NCI-H1105 treated with DMSO at 0.1 percent for 48 hours (cell line): ENCODE results near the gene TENM3.

Experiments
- DNase-seq: peaks from one replicate; lab custom pipeline; 2025; lab: John Stamatoyannopoulos, UW

TENM3 gene

GRCh38 chr4:182564724-182565369 is 321.6 kb downstream of the TENM3 start:
- DNase-seq, result no peak

- no peak for DNase-seq
Measured at GRCh38 chr4:182567119-182567518, 323.9 kb downstream of the TENM3 start.

GRCh38 chr4:182569561-182569960 is 326.4 kb downstream of the TENM3 start:
- no peak for DNase-seq

- DNase-seq, result no peak
Measured at GRCh38 chr4:182574706-182575105, 331.5 kb downstream of the TENM3 start.

DNA sequence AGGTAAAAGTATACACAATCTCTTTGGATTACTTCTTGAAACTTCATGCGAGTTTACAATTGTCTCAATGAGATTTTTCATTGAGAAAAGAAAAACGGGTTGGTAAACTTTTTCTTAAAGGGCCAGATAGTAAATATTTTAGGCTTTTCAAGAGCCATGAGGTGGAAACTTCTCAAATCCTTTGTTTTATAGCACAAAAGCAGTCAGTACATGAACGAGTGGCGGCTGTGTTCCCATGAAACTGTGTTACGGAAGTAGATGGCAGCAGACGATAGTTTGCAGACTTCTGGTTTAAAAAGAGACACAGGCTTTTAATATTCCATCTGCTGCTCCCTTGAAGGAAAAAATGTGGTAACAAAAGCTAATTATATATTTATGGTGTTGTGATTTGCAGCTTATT is 332.0 kb downstream of the TENM3 start:
- no peak for DNase-seq

- DNase-seq, result no peak
Measured at GRCh38 chr4:182576601-182577289, 333.5 kb downstream of the TENM3 start.

GRCh38 chr4:182577411-182577810 is 334.2 kb downstream of the TENM3 start:
- no peak for DNase-seq

GRCh38 chr4:182578402-182578801 is 335.2 kb downstream of the TENM3 start:
- no peak for DNase-seq

DNA sequence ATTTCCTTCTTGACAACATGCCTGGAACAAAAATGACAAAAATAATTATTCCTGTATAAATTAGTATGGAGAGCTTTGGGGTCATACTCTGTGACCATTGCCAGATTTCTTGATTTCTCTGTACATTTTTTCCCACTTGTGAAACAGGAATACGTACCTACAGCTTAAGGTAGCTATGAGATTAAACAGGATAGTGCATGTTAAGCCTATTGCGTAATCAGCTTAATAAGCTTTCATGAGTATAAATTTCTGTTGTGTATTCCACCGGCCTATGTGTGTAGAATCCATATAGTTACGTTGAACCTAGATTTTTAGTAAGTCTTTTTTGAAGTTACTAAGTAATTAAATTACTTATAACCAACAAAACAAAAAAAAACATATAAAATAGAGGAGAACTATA is 339.0 kb downstream of the TENM3 start:
- DNase-seq, result no peak

- no peak for DNase-seq
Measured at GRCh38 chr4:182583703-182584415, 340.7 kb downstream of the TENM3 start.

DNA sequence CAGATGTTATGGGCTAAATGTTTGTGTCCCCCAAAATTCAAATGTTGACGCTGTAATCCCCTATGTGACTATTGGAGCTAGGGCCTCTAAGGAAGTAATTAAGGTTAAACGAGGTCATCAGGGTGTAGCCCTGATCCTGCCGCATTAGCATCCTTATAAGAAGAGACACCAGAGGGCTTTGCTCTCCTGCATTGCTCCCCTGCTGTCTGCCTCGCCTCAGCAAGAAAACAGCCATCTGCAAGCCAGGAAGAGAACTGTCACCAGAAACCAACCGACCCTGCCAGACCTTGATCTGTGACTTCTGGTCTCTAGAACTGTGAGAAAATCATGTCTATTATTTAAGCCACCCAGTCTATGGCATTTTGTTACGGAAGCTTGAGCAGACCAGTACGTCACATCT is 342.1 kb downstream of the TENM3 start:
- no peak for DNase-seq

DNA sequence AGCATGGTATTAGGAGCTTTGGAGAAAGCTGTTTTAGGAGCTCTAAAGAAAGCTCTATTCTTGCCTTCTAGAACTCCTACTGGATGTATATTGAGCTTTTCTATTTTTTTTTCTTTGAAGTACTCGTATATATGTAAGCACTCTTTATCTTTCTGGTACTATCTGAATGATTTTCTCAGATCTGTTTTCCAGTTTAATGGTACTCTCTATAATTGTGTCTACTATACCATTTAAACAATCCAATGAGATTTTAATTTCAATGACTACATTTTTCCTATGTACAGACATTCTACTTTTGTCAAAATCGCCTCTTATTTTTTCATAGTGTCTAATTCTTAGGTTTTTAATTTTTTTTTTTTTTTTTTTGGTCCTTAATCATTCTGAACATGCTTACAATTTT is 345.9 kb downstream of the TENM3 start:
- DNase-seq, result no peak

DNA sequence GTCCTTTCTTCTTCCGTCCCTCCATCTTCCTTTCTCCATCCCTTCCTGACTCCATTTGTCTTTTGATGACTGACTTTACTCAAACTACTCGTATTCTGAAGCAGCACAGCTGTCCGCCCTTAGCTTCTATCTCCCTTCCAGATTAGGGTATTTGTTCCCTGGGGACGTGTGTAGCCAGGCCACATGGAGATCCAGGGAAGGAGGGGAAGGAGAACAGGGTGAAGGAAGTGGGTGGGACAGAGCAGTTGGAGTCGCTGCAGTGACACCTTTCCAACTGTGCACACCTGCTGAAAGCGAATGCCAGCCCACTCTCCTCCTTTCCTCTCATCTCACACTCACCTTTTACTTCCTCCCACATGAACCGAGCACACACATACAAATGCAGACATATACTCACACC is 350.2 kb downstream of the TENM3 start:
- DNase-seq, result no peak

DNA sequence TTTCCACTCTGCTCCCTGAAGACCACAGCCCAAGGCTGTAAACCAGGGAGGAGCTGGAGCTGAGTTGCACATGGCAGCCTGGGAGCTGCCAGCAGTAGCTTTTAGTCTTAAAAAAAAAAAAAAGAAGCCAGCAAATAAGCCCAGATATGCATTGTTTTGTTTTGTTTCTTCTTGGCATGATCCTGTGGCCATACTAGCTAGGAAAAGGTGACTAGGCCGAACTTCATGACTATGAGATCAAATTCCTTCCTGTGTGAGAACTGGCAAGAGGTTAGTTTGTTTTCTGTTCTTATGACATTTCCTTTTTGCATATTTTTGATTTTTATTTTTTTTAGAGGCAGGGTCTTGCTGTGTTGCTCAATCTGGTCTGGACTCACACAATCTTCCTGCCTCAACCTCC is 350.7 kb downstream of the TENM3 start:
- no peak for DNase-seq

GRCh38 chr4:182600093-182600492 is 356.9 kb downstream of the TENM3 start:
- peak; percentile 21 for DNase-seq

- no peak for DNase-seq
Measured at GRCh38 chr4:182600856-182601255, 357.7 kb downstream of the TENM3 start.

GRCh38 chr4:182604161-182604622 is 361.0 kb downstream of the TENM3 start:
- DNase-seq, result peak; percentile 56

GRCh38 chr4:182604953-182605352 is 361.8 kb downstream of the TENM3 start:
- DNase-seq, result no peak

GRCh38 chr4:182608525-182608924 is 365.3 kb downstream of the TENM3 start:
- DNase-seq, result no peak

DNA sequence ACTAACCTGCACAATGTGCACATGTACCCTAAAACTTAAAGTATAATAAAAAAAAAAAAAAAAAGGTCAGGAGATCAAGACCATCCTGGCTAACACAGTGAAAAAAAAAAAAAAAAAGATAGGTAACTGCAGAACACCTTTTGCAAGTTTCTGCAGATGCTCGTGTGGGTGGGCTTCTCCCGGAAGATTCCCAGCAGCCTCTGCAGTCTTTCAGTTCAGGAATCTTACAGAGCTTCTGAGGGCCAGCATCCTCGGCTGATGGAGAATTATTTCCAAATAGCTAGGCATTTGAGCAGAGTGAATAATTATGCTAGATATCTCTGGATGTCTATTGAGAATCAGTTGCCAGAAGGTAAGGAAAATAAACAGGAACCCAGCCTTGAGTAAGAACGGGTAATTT is 373.3 kb downstream of the TENM3 start:
- no peak for DNase-seq

GRCh38 chr4:182619660-182620059 is 376.5 kb downstream of the TENM3 start:
- no peak for DNase-seq

GRCh38 chr4:182620111-182620980 is 377.1 kb downstream of the TENM3 start:
- no peak for DNase-seq
